K562 (cell line): Measurements from ENCODE around the gene AFF3. TPM values are rescaled to one million over a fixed set of nuclear protein-coding genes. Genes with fewer than 3 reads are reported as not detected.

Experiments used
- ATAC-seq: fragments of 200-7000 bp; cut with Tn5 transposase; 3 replicates; pipeline ENCODE4 v1.9.1; 2020; ENCODE audit warnings: moderate library complexity
- BruUV-seq: library from RNA; stranded (reverse); fragments of 400-500 nt; replicated peaks from 2 replicates; lab custom pipeline; 2021; lab: Mats Ljungman, UMichigan
- CTCF ChIA-PET: fragments of 300-600 bp; formaldehyde crosslinking; extraction: SDS; loops from one replicate; lab custom pipeline; 2021; ENCODE audit warnings: low intra/inter-chr PET ratio; lab: Yijun Ruan, JAX
- POLR2A ChIA-PET: fragments of 300-600, 350-650 bp; sonication (Branson Sonifier 250); formaldehyde crosslinking; extraction: SDS; loops from one replicate; lab custom pipeline; 2021; ENCODE audit warnings: antibody characterized with exemption, inconsistent platforms; lab: Yijun Ruan, JAX
- DNase-seq, 4 experiments: peaks; one replicate each; pipeline versions ENCODE4 v3.0.0 to v3.0.0-alpha.2; 2011 to 2018; ENCODE audit warnings: low spot score in 3 of 4, mixed read lengths in 3 of 4; ENCODE audit errors: extremely low read depth in 1 of 4
- FAIRE-seq: peaks from 2 replicates; lab custom pipeline; 2011; peaks lifted over from hg19 to GRCh38; lab: Jason Lieb, UNC
- H2AFZ ChIP-seq: 2 replicates; pipeline ENCODE4 v1.6.0; 2011; ENCODE audit warnings: low read depth, low read length, control low read depth, inconsistent platforms
- H3K27ac ChIP-seq: fragments of 200-600 bp; 3 replicates; pipeline ENCODE4 v1.8.0; 2011; ENCODE audit warnings: low read depth, mild to moderate bottlenecking, control low read depth, inconsistent platforms, low read length, moderate library complexity, mixed read lengths; ENCODE audit errors: extremely low read depth
- H3K27me3 ChIP-seq, 2 experiments: fragments of 300-600 bp in 1 of 2; 2 replicates in 1 of 2; 3 replicates in 1 of 2; pipeline versions ENCODE4 v1.6.0 to v1.8.0; 2011; ENCODE audit warnings: inconsistent platforms in 2 of 2, low read length in 2 of 2, mild to moderate bottlenecking in 1 of 2, mixed read lengths in 1 of 2, moderate library complexity in 1 of 2; ENCODE audit not compliant: control insufficient read depth in 2 of 2, insufficient read depth in 2 of 2
- H3K36me3 ChIP-seq: fragments of 300-600 bp; 3 replicates; pipeline ENCODE4 v1.8.0; 2011; ENCODE audit warnings: mild to moderate bottlenecking, low read length, inconsistent platforms; ENCODE audit not compliant: control insufficient read depth, insufficient read depth
- H3K4me1 ChIP-seq, 2 experiments: fragments of 200-600 bp in 1 of 2; replicated peaks in 1 of 2; 2 replicates in 1 of 2; 3 replicates in 1 of 2; pipeline versions ENCODE4 v1.5.1 to v1.8.0; 2011; ENCODE audit warnings: inconsistent platforms in 2 of 2, low read length in 2 of 2, mild to moderate bottlenecking in 1 of 2, mixed read lengths in 1 of 2, moderate library complexity in 1 of 2; ENCODE audit not compliant: control insufficient read depth in 2 of 2, insufficient read depth in 2 of 2
- H3K4me2 ChIP-seq: 2 replicates; pipeline ENCODE4 v1.6.1; 2011; ENCODE audit warnings: low read length, control low read depth, inconsistent platforms, mixed read lengths; ENCODE audit not compliant: insufficient read depth
- H3K4me3 ChIP-seq: fragments of 200-600 bp; sonication (generic), shearing (Covaris generic); 2 replicates; pipeline ENCODE4 v1.5.1; 2016; ENCODE audit warnings: control low read depth, inconsistent platforms
- H3K79me2 ChIP-seq: fragments of 200-600 bp; 3 replicates; pipeline ENCODE4 v1.8.0; 2011; ENCODE audit warnings: low read length, inconsistent platforms; ENCODE audit not compliant: control insufficient read depth, insufficient read depth
- H3K9ac ChIP-seq, 2 experiments: 2 replicates each; pipeline versions ENCODE4 v1.6.0 to v1.6.1; 2011; ENCODE audit warnings: low read depth in 2 of 2, low read length in 2 of 2, control low read depth in 1 of 2, inconsistent platforms in 1 of 2, mild to moderate bottlenecking in 1 of 2, mixed read lengths in 1 of 2; ENCODE audit not compliant: insufficient read depth in 1 of 2
- H3K9me1 ChIP-seq: one replicate; pipeline ENCODE4 v1.6.0; 2011; ENCODE audit warnings: inconsistent platforms, mild to moderate bottlenecking, low read length, moderate library complexity; ENCODE audit not compliant: control insufficient read depth, insufficient read depth
- H3K9me3 ChIP-seq: replicated peaks from 2 replicates; pipeline ENCODE4 v1.5.1; 2011; ENCODE audit warnings: low read depth, low read length, inconsistent platforms; ENCODE audit not compliant: control insufficient read depth, insufficient read depth
- H4K20me1 ChIP-seq: replicated peaks from 2 replicates; pipeline ENCODE4 v1.6.1; 2011; ENCODE audit warnings: low read length, inconsistent platforms, mixed read lengths; ENCODE audit not compliant: control insufficient read depth, insufficient read depth
- NFIC ChIP-seq: fragments of 450-650 bp; IDR thresholded peaks from 2 replicates; pipeline ENCODE4 v1.6.1; 2017; ENCODE audit warnings: mild to moderate bottlenecking, inconsistent platforms
- NFIX ChIP-seq: fragments of 250-450 bp; sonication (Bioruptor Pico); IDR thresholded peaks from 2 replicates; pipeline ENCODE4 v1.4.0; 2020; ENCODE audit warnings: low read depth, mild to moderate bottlenecking, moderate library complexity
- ZNF583 ChIP-seq: fragments of 250-450 bp; sonication (Bioruptor Pico); IDR thresholded peaks from 2 replicates; pipeline ENCODE4 v1.4.0; 2020
- WGBS: fragments of 100-300 bp; shearing (Covaris generic); methylation state at CpG from one replicate; pipeline ENCODE4 v1.1.6; 2016; ENCODE audit warnings: low coverage, mixed read lengths; ENCODE audit not compliant: insufficient coverage; ENCODE audit errors: missing lambda C conversion rate; 5-methylcytosine and 5-hydroxymethylcytosine counted together
- in situ Hi-C: fragments of 300-500 bp; cut with MboI; formaldehyde crosslinking; loops from 4 replicates; pipeline ENCODE4 v1.15.0; 2018; ENCODE audit warnings: inconsistent platforms, mixed read lengths
- intact Hi-C: fragments of 100-400 bp; cut with micrococcal nuclease; formaldehyde crosslinking; loops from 2 replicates; pipeline ENCODE4 v1.14.2; 2022
- polyA plus RNA-seq, 8 experiments: library from polyadenylated mRNA; depleted of rRNA in 4 of 8; stranded (reverse) in 5 of 8; unstranded in 3 of 8; fragments of >200 nt; fragmentation: Nextera tagmentation in 2 of 8; fragmentation: Illumina TruSeq in 1 of 8; extraction: Ambion mirVana in 2 of 8; extraction: Trizol in 1 of 8; gene quantifications; 2 replicates each; pipeline versions ENCODE4 v1.2.1 to v1.2.3, GENCODE V29; 2011 to 2014; ENCODE audit warnings: inconsistent platforms in 1 of 8, missing spikeins in 1 of 8
- total RNA-seq, 7 experiments: library from RNA; depleted of rRNA in 6 of 7; stranded (reverse); fragments of >200 nt in 6 of 7; fragmentation: Illumina TruSeq in 2 of 7; extraction: Trizol in 2 of 7; gene quantifications; 2 replicates each; pipeline versions ENCODE4 v1.2.1 to v1.2.3, GENCODE V29; 2011 to 2021; ENCODE audit warnings: low replicate concordance in 1 of 7
- TF ChIP-seq, protein P1 (sequence below): fragments of 150-350 bp; IDR thresholded peaks from 2 replicates; pipeline ENCODE4 v1.6.1; 2014; ENCODE audit warnings: low read depth, mild to moderate bottlenecking, low read length, borderline replicate concordance

AFF3 gene
- total and polyA plus RNA-seq, 9 of the 15 experiments (the other 6 are each of a cell fraction or from before 2014, with no cell fraction given), result 0.02 to 0.11 TPM; not detected in 7

GRCh38 chr2:99939135-99939534 is 203.3 kb downstream of the AFF3 start:
- H3K9ac ChIP-seq, result no peak overlapping the region
- no peaks in the 10 kb centered on the region for H3K9me3 ChIP-seq
- H2AFZ ChIP-seq, result no peak overlapping the region
- no peak for FAIRE-seq
- WGBS, result 0% methylated on average over 1 of the region's 1 CpG
- intact Hi-C loops, result no loop called here
- H3K79me2 ChIP-seq, result no peaks in the 10 kb centered on the region
- ATAC-seq, result no peak
- H3K27ac ChIP-seq, result no peak overlapping the region
- no peaks in the 10 kb centered on the region for H3K36me3 ChIP-seq
- no peak overlapping the region for H3K4me3 ChIP-seq
- ChIA-PET POLR2A (interaction anchor here (0.7 kb wide), 1 partner anchor 8 kb away, joined by 3 read pairs; no protein-coding TSS in a partner anchor), CTCF (no interaction called here)
- TF ChIP-seq NFIX (CRISPR knock-in tag) (peak; percentile 42; the same call in 1 of the 2 replicates), ZNF583 (CRISPR knock-in tag) (no peak), NFIC (peak; percentile 75)
- TF ChIP-seq, protein P1, sequence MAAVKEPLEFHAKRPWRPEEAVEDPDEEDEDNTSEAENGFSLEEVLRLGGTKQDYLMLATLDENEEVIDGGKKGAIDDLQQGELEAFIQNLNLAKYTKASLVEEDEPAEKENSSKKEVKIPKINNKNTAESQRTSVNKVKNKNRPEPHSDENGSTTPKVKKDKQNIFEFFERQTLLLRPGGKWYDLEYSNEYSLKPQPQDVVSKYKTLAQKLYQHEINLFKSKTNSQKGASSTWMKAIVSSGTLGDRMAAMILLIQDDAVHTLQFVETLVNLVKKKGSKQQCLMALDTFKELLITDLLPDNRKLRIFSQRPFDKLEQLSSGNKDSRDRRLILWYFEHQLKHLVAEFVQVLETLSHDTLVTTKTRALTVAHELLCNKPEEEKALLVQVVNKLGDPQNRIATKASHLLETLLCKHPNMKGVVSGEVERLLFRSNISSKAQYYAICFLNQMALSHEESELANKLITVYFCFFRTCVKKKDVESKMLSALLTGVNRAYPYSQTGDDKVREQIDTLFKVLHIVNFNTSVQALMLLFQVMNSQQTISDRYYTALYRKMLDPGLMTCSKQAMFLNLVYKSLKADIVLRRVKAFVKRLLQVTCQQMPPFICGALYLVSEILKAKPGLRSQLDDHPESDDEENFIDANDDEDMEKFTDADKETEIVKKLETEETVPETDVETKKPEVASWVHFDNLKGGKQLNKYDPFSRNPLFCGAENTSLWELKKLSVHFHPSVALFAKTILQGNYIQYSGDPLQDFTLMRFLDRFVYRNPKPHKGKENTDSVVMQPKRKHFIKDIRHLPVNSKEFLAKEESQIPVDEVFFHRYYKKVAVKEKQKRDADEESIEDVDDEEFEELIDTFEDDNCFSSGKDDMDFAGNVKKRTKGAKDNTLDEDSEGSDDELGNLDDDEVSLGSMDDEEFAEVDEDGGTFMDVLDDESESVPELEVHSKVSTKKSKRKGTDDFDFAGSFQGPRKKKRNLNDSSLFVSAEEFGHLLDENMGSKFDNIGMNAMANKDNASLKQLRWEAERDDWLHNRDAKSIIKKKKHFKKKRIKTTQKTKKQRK, result no peak
- in situ Hi-C loops, result no loop called here
- peaks cover 4 to 8% of the 10 kb centered on the region in 2 experiments; a peak in 3 of 5 replicates for H3K27me3 ChIP-seq
- no peaks in the 10 kb centered on the region for H4K20me1 ChIP-seq
- no peaks in the 10 kb centered on the region for H3K4me1 ChIP-seq
- no peak overlapping the region for H3K4me2 ChIP-seq
- H3K9me1 ChIP-seq, result no peaks in the 10 kb centered on the region
- no peak for DNase-seq
- no TSS peak for BruUV-seq
